ENCODE results near the gene GINS3.
"Not testable (repeated sequence)": the region's sequence is repeated elsewhere in the genome, so short reads cannot be mapped to it uniquely, and the experiment has no call there.

The GINS3 gene

GRCh38 chr16:58389724-58390123 lies 2.5 kb upstream of the GINS3 start:
- no peak for DNase-seq (ENCODE audit: low read depth, low spot score)

- DNase-seq (ENCODE audit: low read depth, low spot score), result no peak
Observed at GRCh38 chr16:58393138-58393504, 850 bp downstream of the GINS3 start.

GRCh38 chr16:58396897-58397296 lies 4.6 kb downstream of the GINS3 start:
- DNase-seq (ENCODE audit: low read depth, low spot score), result not testable (repeated sequence)

- no peak for DNase-seq (ENCODE audit: low read depth, low spot score)
Observed at GRCh38 chr16:58399718-58400633, 7.7 kb downstream of the GINS3 start.

GRCh38 chr16:58401305-58401704 lies 9.0 kb downstream of the GINS3 start:
- not testable (repeated sequence) for DNase-seq (ENCODE audit: low read depth, low spot score)

- no peak for DNase-seq (ENCODE audit: low read depth, low spot score)
Observed at GRCh38 chr16:58402796-58403195, 10.5 kb downstream of the GINS3 start.

- no peak for DNase-seq (ENCODE audit: low read depth, low spot score)
Observed at GRCh38 chr16:58409316-58409973, 17.2 kb downstream of the GINS3 start.

- no peak for DNase-seq (ENCODE audit: low read depth, low spot score)
Observed at GRCh38 chr16:58411336-58411735, 19.1 kb downstream of the GINS3 start.

GRCh38 chr16:58411736-58412614 lies 19.7 kb downstream of the GINS3 start:
- no peak for DNase-seq (ENCODE audit: low read depth, low spot score)

GRCh38 chr16:58412615-58412970 lies 20.3 kb downstream of the GINS3 start:
- DNase-seq (ENCODE audit: low read depth, low spot score), result not testable (repeated sequence)

GRCh38 chr16:58413359-58413758 lies 21.1 kb downstream of the GINS3 start:
- DNase-seq (ENCODE audit: low read depth, low spot score), result no peak

GRCh38 chr16:58415003-58415402 lies 22.7 kb downstream of the GINS3 start:
- DNase-seq (ENCODE audit: low read depth, low spot score), result no peak

- not testable (repeated sequence) for DNase-seq (ENCODE audit: low read depth, low spot score)
Observed at GRCh38 chr16:58415961-58416360, 23.7 kb downstream of the GINS3 start.

- no peak for DNase-seq (ENCODE audit: low read depth, low spot score)
Observed at GRCh38 chr16:58417035-58417434, 24.8 kb downstream of the GINS3 start.

- DNase-seq (ENCODE audit: low read depth, low spot score), result no peak
Observed at GRCh38 chr16:58417600-58417999, 25.3 kb downstream of the GINS3 start.

- no peak for DNase-seq (ENCODE audit: low read depth, low spot score)
Observed at GRCh38 chr16:58418026-58418425, 25.8 kb downstream of the GINS3 start.

GRCh38 chr16:58418601-58419000 lies 26.3 kb downstream of the GINS3 start:
- no peak for DNase-seq (ENCODE audit: low read depth, low spot score)

GRCh38 chr16:58419241-58419990 lies 27.1 kb downstream of the GINS3 start:
- no peak for DNase-seq (ENCODE audit: low read depth, low spot score)

- no peak for DNase-seq (ENCODE audit: low read depth, low spot score)
Observed at GRCh38 chr16:58421059-58421458, 28.8 kb downstream of the GINS3 start.

GRCh38 chr16:58421529-58421928 lies 29.3 kb downstream of the GINS3 start:
- no peak for DNase-seq (ENCODE audit: low read depth, low spot score)

- no peak for DNase-seq (ENCODE audit: low read depth, low spot score)
Observed at GRCh38 chr16:58422809-58423208, 30.5 kb downstream of the GINS3 start.
